BLaER1 treated with 17β-estradiol and CSF1 and Interleukin-3, amounts not matched to agents 10 nM and 100 nM (cell line): ENCODE measurements around the gene NGEF.

ENCODE experiments used
- H3K27ac ChIP-seq, 11 experiments: shearing (Covaris generic); formaldehyde crosslinking; 2 replicates each; pipeline ENCODE4 v1.8.1; 2022
- H3K27me3 ChIP-seq, 11 experiments: shearing (Covaris generic); formaldehyde crosslinking; 2 replicates each; pipeline ENCODE4 v1.8.1; 2022
- H3K36me3 ChIP-seq, 11 experiments: shearing (Covaris generic); formaldehyde crosslinking; 2 replicates each; pipeline ENCODE4 v1.8.1; 2022
- H3K4me1 ChIP-seq, 10 experiments: shearing (Covaris generic); formaldehyde crosslinking; 2 replicates each; pipeline ENCODE4 v1.8.1; 2022
- H3K4me2 ChIP-seq, 11 experiments: shearing (Covaris generic); formaldehyde crosslinking; 2 replicates each; pipeline ENCODE4 v1.8.1; 2022
- H3K4me3 ChIP-seq, 10 experiments: shearing (Covaris generic); formaldehyde crosslinking; 2 replicates each; pipeline ENCODE4 v1.8.1; 2022
- H3K9ac ChIP-seq, 11 experiments: shearing (Covaris generic); formaldehyde crosslinking; 2 replicates each; pipeline ENCODE4 v1.8.1; 2022
- H3K9me3 ChIP-seq, 11 experiments: shearing (Covaris generic); formaldehyde crosslinking; replicated peaks in 1 of 11; 2 replicates each; pipeline ENCODE4 v1.8.1; 2022
- H4K20me1 ChIP-seq, 11 experiments: shearing (Covaris generic); formaldehyde crosslinking; 2 replicates each; pipeline ENCODE4 v1.8.1; 2022
- Cebpa-rat ChIP-seq, 11 experiments: shearing (Covaris generic); IDR thresholded peaks; 2 replicates each; pipeline ENCODE4 v1.8.1; 2022

Gene NGEF

GRCh38 chr2:233013027-233013461 lies at the start of gene NGEF:
Gene NGEF, minus strand, starts transcription at chr2:233013256. Its CDS starts 38,366 bp downstream, at chr2:232974890.
- no peaks in the 10 kb centered on the region for H3K27me3 ChIP-seq
- no peaks in the 10 kb centered on the region for H3K36me3 ChIP-seq
- TF ChIP-seq Cebpa-rat (IDR thresholded peaks at IDR 0.05): no peak
- peak within 1 kb of the TSS in 10 of 11 experiments; percentile 2 to 60 (median 41); a peak in 18 of 22 replicates for H3K27ac ChIP-seq
- H3K4me3 ChIP-seq: 0 out of 20 replicates have a peak within 1 kb of the TSS, but pooled peaks of 1 of the 10 experiments have one; percentile 23
- peaks cover 26 to 33% (median 29%) of the 10 kb centered on the region in 10 experiments for H3K4me1 ChIP-seq
- H3K4me2 ChIP-seq: peak within 1 kb of the TSS; percentile 67 to 92 (median 82)
- peaks cover 0 to 13% (median 0%) of the 10 kb centered on the region in 11 experiments; a peak in 1 of 22 replicates for H4K20me1 ChIP-seq
- peak within 1 kb of the TSS in 5 of 11 experiments; percentile 4 to 38 (median 27); a peak in 3 of 22 replicates for H3K9ac ChIP-seq
- peaks cover 0 to 11% (median 6%) of the 10 kb centered on the region in 11 experiments; a peak in 14 of 22 replicates for H3K9me3 ChIP-seq

- peak overlapping the region; percentile 74 to 98 (median 88) for H3K4me3 ChIP-seq
- peaks cover 31 to 56% (median 46%) of the 10 kb centered on the region in 11 experiments for H3K36me3 ChIP-seq
- peaks cover 52 to 65% (median 62%) of the 10 kb centered on the region in 11 experiments for H4K20me1 ChIP-seq
- H3K27me3 ChIP-seq: no peaks in the 10 kb centered on the region
- H3K4me2 ChIP-seq: peak overlapping the region; percentile 86 to 100 (median 98)
- peak overlapping the region; percentile 84 to 99 (median 94) for H3K27ac ChIP-seq
- TF ChIP-seq Cebpa-rat (IDR thresholded peaks at IDR 0.05): no peak
- peaks cover 54 to 69% (median 65%) of the 10 kb centered on the region in 10 experiments for H3K4me1 ChIP-seq
- peak overlapping the region; percentile 85 to 96 (median 90) for H3K9ac ChIP-seq
- H3K9me3 ChIP-seq: peaks cover 0 to 14% (median 0%) of the 10 kb centered on the region in 11 experiments; a peak in 9 of 22 replicates
Measured at GRCh38 chr2:233062451-233062850, 49.4 kb upstream of the NGEF start.

GRCh38 chr2:233061591-233062450 lies 48.8 kb upstream of the NGEF start:
- H3K9me3 ChIP-seq: peaks cover 0 to 9% (median 0%) of the 10 kb centered on the region in 11 experiments; a peak in 7 of 22 replicates
- H3K9ac ChIP-seq: peak overlapping the region; percentile 85 to 96 (median 90)
- H3K27me3 ChIP-seq: no peaks in the 10 kb centered on the region
- H3K27ac ChIP-seq: peak overlapping the region; percentile 84 to 99 (median 94)
- H3K4me1 ChIP-seq: peaks cover 53 to 63% (median 59%) of the 10 kb centered on the region in 10 experiments
- peak overlapping the region; percentile 86 to 100 (median 98) for H3K4me2 ChIP-seq
- H4K20me1 ChIP-seq: peaks cover 45 to 60% (median 57%) of the 10 kb centered on the region in 11 experiments
- H3K36me3 ChIP-seq: peaks cover 25 to 50% (median 39%) of the 10 kb centered on the region in 11 experiments
- no peak for TF ChIP-seq Cebpa-rat (IDR thresholded peaks at IDR 0.05)
- H3K4me3 ChIP-seq: peak overlapping the region; percentile 74 to 98 (median 88)

- Histone ChIP-seq H3K4me2 (peak overlapping the region; percentile 86 to 100 (median 98)), H3K9me3 (peaks cover 0 to 3% (median 0%) of the 10 kb centered on the region in 11 experiments; a peak in 3 of 22 replicates), H4K20me1 (peaks cover 38 to 53% (median 50%) of the 10 kb centered on the region in 11 experiments), H3K4me1 (peaks cover 50 to 58% (median 54%) of the 10 kb centered on the region in 10 experiments), H3K36me3 (peaks cover 17 to 42% (median 32%) of the 10 kb centered on the region in 11 experiments; a peak in 21 of 22 replicates), H3K4me3 (peak overlapping the region; percentile 74 to 98 (median 88)), H3K27me3 (no peaks in the 10 kb centered on the region), H3K9ac (peak overlapping the region; percentile 85 to 96 (median 90)), H3K27ac (peak overlapping the region; percentile 84 to 99 (median 94))
- no peak for TF ChIP-seq Cebpa-rat (IDR thresholded peaks at IDR 0.05)
Measured at GRCh38 chr2:233060980-233061590, 48.0 kb upstream of the NGEF start.

- peak overlapping the region; percentile 74 to 98 (median 88) for H3K4me3 ChIP-seq
- H3K9ac ChIP-seq: peak overlapping the region; percentile 85 to 96 (median 90)
- H3K4me2 ChIP-seq: peak overlapping the region; percentile 86 to 100 (median 98)
- no peaks in the 10 kb centered on the region for H3K9me3 ChIP-seq
- H3K27ac ChIP-seq: peak overlapping the region; percentile 84 to 99 (median 94)
- no peak for TF ChIP-seq Cebpa-rat (IDR thresholded peaks at IDR 0.05)
- no peaks in the 10 kb centered on the region for H3K27me3 ChIP-seq
- peaks cover 48 to 58% (median 52%) of the 10 kb centered on the region in 10 experiments for H3K4me1 ChIP-seq
- peaks cover 12 to 37% (median 26%) of the 10 kb centered on the region in 11 experiments; a peak in 20 of 22 replicates for H3K36me3 ChIP-seq
- H4K20me1 ChIP-seq: peaks cover 32 to 48% (median 46%) of the 10 kb centered on the region in 11 experiments
Measured at GRCh38 chr2:233060501-233060979, 47.5 kb upstream of the NGEF start.

- Histone ChIP-seq H4K20me1 (peaks cover 27 to 46% (median 41%) of the 10 kb centered on the region in 11 experiments), H3K4me1 (peaks cover 43 to 54% (median 50%) of the 10 kb centered on the region in 10 experiments), H3K9me3 (no peaks in the 10 kb centered on the region), H3K27me3 (no peaks in the 10 kb centered on the region), H3K4me2 (peak within 1 kb of the TSS; percentile 86 to 100 (median 98)), H3K4me3 (peak within 1 kb of the TSS; percentile 74 to 98 (median 88)), H3K36me3 (peaks cover 8 to 31% (median 21%) of the 10 kb centered on the region in 11 experiments; a peak in 20 of 22 replicates), H3K27ac (peak within 1 kb of the TSS; percentile 84 to 99 (median 94)), H3K9ac (peak within 1 kb of the TSS; percentile 85 to 96 (median 90))
- TF ChIP-seq Cebpa-rat (IDR thresholded peaks at IDR 0.05): no peak
Measured at GRCh38 chr2:233059797-233060500, 46.9 kb upstream of the NGEF start, which contains the start of gene INPP5D. Gene INPP5D, plus strand, starts transcription at chr2:233060342. Its CDS starts 137 bp downstream, at chr2:233060479.

- Histone ChIP-seq H3K9me3 (no peaks in the 10 kb centered on the region), H3K4me2 (peak overlapping the region; percentile 86 to 100 (median 98))
- TF ChIP-seq Cebpa-rat (IDR thresholded peaks at IDR 0.05): no peak
Measured at GRCh38 chr2:233059547-233059796, 46.4 kb upstream of the NGEF start.

More at GRCh38 chr2:233059547-233059796, 46.4 kb upstream of the NGEF start:
- peaks cover 38 to 49% (median 45%) of the 10 kb centered on the region in 10 experiments for H3K4me1 ChIP-seq
- no peaks in the 10 kb centered on the region for H3K27me3 ChIP-seq
- peaks cover 22 to 41% (median 36%) of the 10 kb centered on the region in 11 experiments for H4K20me1 ChIP-seq
- peak overlapping the region; percentile 74 to 98 (median 88); a peak in 18 of 20 replicates for H3K4me3 ChIP-seq
- peak overlapping the region; percentile 84 to 99 (median 94) for H3K27ac ChIP-seq
- H3K9ac ChIP-seq: peak overlapping the region; percentile 85 to 96 (median 90)
- peaks cover 3 to 26% (median 16%) of the 10 kb centered on the region in 11 experiments; a peak in 19 of 22 replicates for H3K36me3 ChIP-seq
